ENCODE measurements around the gene ARID1B.
A peak's percentile ranks its signal among the peaks of the same experiment; 100 is the strongest.
"Not testable (repeated sequence)": the region's sequence is repeated elsewhere in the genome, so short reads cannot be mapped to it uniquely, and the experiment has no call there.

ARID1B gene

GRCh38 chr6:156938143-156938542 lies 161.0 kb downstream of the ARID1B start:
- DNase-seq (ENCODE audit: low spot score) = no peak

GRCh38 chr6:156940221-156940620 lies 163.0 kb downstream of the ARID1B start:
- no peak for DNase-seq (ENCODE audit: low spot score)

GRCh38 chr6:156942266-156942665 lies 165.1 kb downstream of the ARID1B start:
- no peak for DNase-seq (ENCODE audit: low spot score)

GRCh38 chr6:156943166-156943565 lies 166.0 kb downstream of the ARID1B start:
- no peak for DNase-seq (ENCODE audit: low spot score)

GRCh38 chr6:156943816-156944215 lies 166.6 kb downstream of the ARID1B start:
- DNase-seq (ENCODE audit: low spot score) = no peak

GRCh38 chr6:156944412-156944811 lies 167.2 kb downstream of the ARID1B start:
- no peak for DNase-seq (ENCODE audit: low spot score)

GRCh38 chr6:156945789-156946172 lies 168.6 kb downstream of the ARID1B start:
- not testable (repeated sequence) for DNase-seq (ENCODE audit: low spot score)

GRCh38 chr6:156946370-156946936 lies 169.3 kb downstream of the ARID1B start:
- DNase-seq (ENCODE audit: low spot score) = no peak

- DNase-seq (ENCODE audit: low spot score) = no peak
Measured at GRCh38 chr6:156948277-156948676, 171.1 kb downstream of the ARID1B start.

- DNase-seq (ENCODE audit: low spot score) = no peak
Measured at GRCh38 chr6:156948807-156949206, 171.6 kb downstream of the ARID1B start.

- peak; percentile 37 for DNase-seq (ENCODE audit: low spot score)
Measured at GRCh38 chr6:156949376-156949775, 172.2 kb downstream of the ARID1B start.

GRCh38 chr6:156950084-156950483 lies 172.9 kb downstream of the ARID1B start:
- DNase-seq (ENCODE audit: low spot score) = no peak

GRCh38 chr6:156950531-156950930 lies 173.4 kb downstream of the ARID1B start:
- no peak for DNase-seq (ENCODE audit: low spot score)

- DNase-seq (ENCODE audit: low spot score) = no peak
Measured at GRCh38 chr6:156952401-156952800, 175.2 kb downstream of the ARID1B start.

- no peak for DNase-seq (ENCODE audit: low spot score)
Measured at GRCh38 chr6:156953127-156953478, 175.9 kb downstream of the ARID1B start.

GRCh38 chr6:156953479-156954146 lies 176.4 kb downstream of the ARID1B start:
- peak; percentile 83 for DNase-seq (ENCODE audit: low spot score)

- DNase-seq (ENCODE audit: low spot score) = no peak
Measured at GRCh38 chr6:156954191-156954590, 177.0 kb downstream of the ARID1B start.

- DNase-seq (ENCODE audit: low spot score) = no peak
Measured at GRCh38 chr6:156954816-156955215, 177.6 kb downstream of the ARID1B start.

GRCh38 chr6:156955494-156956183 lies 178.5 kb downstream of the ARID1B start:
- DNase-seq (ENCODE audit: low spot score) = no peak

GRCh38 chr6:156956286-156956685 lies 179.1 kb downstream of the ARID1B start:
- DNase-seq (ENCODE audit: low spot score) = no peak

- DNase-seq (ENCODE audit: low spot score) = no peak
Measured at GRCh38 chr6:156957931-156958547, 180.9 kb downstream of the ARID1B start.

- DNase-seq (ENCODE audit: low spot score) = no peak
Measured at GRCh38 chr6:156960525-156960924, 183.3 kb downstream of the ARID1B start.

GRCh38 chr6:156961282-156961892 lies 184.2 kb downstream of the ARID1B start:
- DNase-seq (ENCODE audit: low spot score) = no peak
